Gastrocnemius medialis (tissue), 4 donors: Measurements from ENCODE around the gene AQP12A.

Source experiments
- CTCF ChIP-seq, 5 experiments: fragments of 450-650 bp in 3 of 5; fragments of 200-600 bp in 2 of 5; sonication (generic) in 2 of 5; IDR thresholded peaks in 4 of 5; conservative IDR thresholded peaks in 1 of 5; 1 replicate in 4 of 5; 2 replicates in 1 of 5; pipeline ENCODE4 v1.5.1; 2016 to 2019; ENCODE audit warnings: antibody characterized with exemption in 5 of 5, mild to moderate bottlenecking in 3 of 5, moderate library complexity in 3 of 5
- POLR2A ChIP-seq, 2 donors: fragments of 450-650 bp; IDR thresholded peaks; one replicate each; pipeline ENCODE4 v1.6.1; 2017; ENCODE audit warnings: antibody characterized with exemption in 2 of 2, mild to moderate bottlenecking in 2 of 2, moderate library complexity in 2 of 2

GRCh38 chr2:240723851-240724250, 32.2 kb downstream of the AQP12A start:
- TF ChIP-seq CTCF (IDR thresholded peaks at IDR 0.05 in 4 of 5, conservative IDR thresholded peaks at IDR 0.05 in 1 of 5) (no peak), POLR2A (IDR thresholded peaks at IDR 0.05) (no peak)
